ENCODE data around the gene SBNO2. TPM values are rescaled to one million over a fixed set of nuclear protein-coding genes. Genes with fewer than 3 reads are reported as not detected.
A peak's percentile ranks its signal among the peaks of the same experiment; 100 is the strongest.

Gene SBNO2
- total and polyA plus RNA-seq, 2 donors (not counting 3 experiments of a cell fraction or from before 2014, with no cell fraction given): 31.4 to 65.7 TPM

DNA sequence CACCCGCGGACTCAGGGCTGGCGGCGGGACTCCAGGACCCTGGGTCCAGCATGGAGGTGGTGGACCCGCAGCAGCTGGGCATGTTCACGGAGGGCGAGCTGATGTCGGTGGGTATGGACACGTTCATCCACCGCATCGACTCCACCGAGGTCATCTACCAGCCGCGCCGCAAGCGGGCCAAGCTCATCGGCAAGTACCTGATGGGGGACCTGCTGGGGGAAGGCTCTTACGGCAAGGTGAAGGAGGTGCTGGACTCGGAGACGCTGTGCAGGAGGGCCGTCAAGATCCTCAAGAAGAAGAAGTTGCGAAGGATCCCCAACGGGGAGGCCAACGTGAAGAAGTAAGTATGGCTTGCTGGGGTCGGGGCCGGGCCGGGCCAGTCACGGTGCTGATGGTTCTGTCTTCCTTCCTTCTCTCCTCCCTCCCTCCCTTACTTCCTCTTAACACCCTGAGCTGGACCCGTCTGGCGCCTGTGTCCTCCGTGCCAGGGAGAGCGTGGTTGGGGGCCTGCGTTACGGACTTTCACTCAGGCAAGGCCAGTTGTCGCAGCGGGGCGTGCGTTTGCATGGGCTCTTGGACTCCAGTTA lies 32.9 kb upstream of the SBNO2 start:
- peaks cover 57% of the 10 kb centered on the region for H3K79me2 ChIP-seq (ENCODE audit: control insufficient read depth, insufficient read depth, low read length)
- no peaks in the 10 kb centered on the region for H3K9me1 ChIP-seq (replicated peaks; ENCODE audit: control insufficient read depth, extremely low read depth, insufficient read depth, low read length)
- H3K27me3 ChIP-seq (ENCODE audit: control insufficient read depth in 2 of 2, insufficient read depth in 2 of 2, low read length in 2 of 2): no peaks in the 10 kb centered on the region
- peaks cover 22% of the 10 kb centered on the region for H3K4me1 ChIP-seq (ENCODE audit: control insufficient read depth, extremely low read depth, insufficient read depth, low read length)
- FAIRE-seq (no peak), DNase-seq (ENCODE audit: low read depth, low spot score) (no peak)
- H4K20me1 ChIP-seq (replicated peaks; ENCODE audit: control insufficient read depth, extremely low read depth, insufficient read depth, low read length): no peaks in the 10 kb centered on the region
- TF ChIP-seq JUN (IDR thresholded peaks at IDR 0.05; ENCODE audit: borderline replicate concordance, insufficient read depth, insufficient read length, low read depth) (no peak), POLR2A (IDR thresholded peaks at IDR 0.05; ENCODE audit: low read depth, low read length) (no peak), MYC (IDR thresholded peaks at IDR 0.05; ENCODE audit: low read depth, low read length) (no peak), EZH2 (IDR thresholded peaks at IDR 0.05; ENCODE audit: borderline replicate concordance, low read depth, low read length, severe bottlenecking) (no peak), POLR2AphosphoS5 (IDR thresholded peaks at IDR 0.05; ENCODE audit: insufficient read depth, low read depth, low read length) (no peak), GATA2 (IDR thresholded peaks at IDR 0.05; ENCODE audit: insufficient read depth, insufficient read length, low read depth, low read length) (no peak), MAX (IDR thresholded peaks at IDR 0.05; ENCODE audit: insufficient read depth, insufficient read length) (no peak), CTCF (IDR thresholded peaks at IDR 0.05; ENCODE audit: extremely low read depth in 1 of 2, insufficient read depth in 1 of 2, low read depth in 1 of 2, low read length in 2 of 2) (no peak), FOS (IDR thresholded peaks at IDR 0.05; ENCODE audit: borderline replicate concordance, insufficient read depth, low read length) (no peak)
- H3K27ac ChIP-seq (ENCODE audit: insufficient read depth, low read depth, low read length): peak overlapping the region; percentile 44
- BruUV-seq (replicated peaks): no TSS peak
- no peak overlapping the region for H2AFZ ChIP-seq (ENCODE audit: low read depth, low read length)
- POLR2A ChIA-PET: no interaction called here
- peak overlapping the region; percentile 76 to 88 (median 86) for H3K4me3 ChIP-seq (replicated peaks in 1 of 3; ENCODE audit: insufficient read depth in 1 of 3, low read depth in 1 of 3, low read length in 3 of 3)
- intact Hi-C loops (cut with micrococcal nuclease) (no loop called here), dilution Hi-C loops (cut with MboI; ENCODE audit: extremely low pct_ligation_motif_present, low sequenced_read_pairs) (no loop called here)
- H3K9ac ChIP-seq (replicated peaks; ENCODE audit: extremely low read depth, insufficient read depth, low read length): peak overlapping the region; percentile 79
- CTCF ChIA-PET: no interaction called here
- H3K4me2 ChIP-seq (ENCODE audit: insufficient read depth, low read length): peak overlapping the region; percentile 77
- peaks cover 0 to 4% of the 10 kb centered on the region in 2 experiments for H3K36me3 ChIP-seq (ENCODE audit: control insufficient read depth in 2 of 2, extremely low read depth in 1 of 2, insufficient read depth in 2 of 2, low read length in 2 of 2)
- H3K9me3 ChIP-seq (replicated peaks; ENCODE audit: control insufficient read depth, insufficient read depth, low read length): no peaks in the 10 kb centered on the region

All from endothelial cell of umbilical vein (primary cell).